Measurements from ENCODE around the gene CACNA2D4. TPM values are rescaled to one million over a fixed set of nuclear protein-coding genes. Genes with fewer than 3 reads are reported as not detected.

Gene CACNA2D4
- total RNA-seq, 1 donor from 2014 or later, result 0.45 TPM

DNA sequence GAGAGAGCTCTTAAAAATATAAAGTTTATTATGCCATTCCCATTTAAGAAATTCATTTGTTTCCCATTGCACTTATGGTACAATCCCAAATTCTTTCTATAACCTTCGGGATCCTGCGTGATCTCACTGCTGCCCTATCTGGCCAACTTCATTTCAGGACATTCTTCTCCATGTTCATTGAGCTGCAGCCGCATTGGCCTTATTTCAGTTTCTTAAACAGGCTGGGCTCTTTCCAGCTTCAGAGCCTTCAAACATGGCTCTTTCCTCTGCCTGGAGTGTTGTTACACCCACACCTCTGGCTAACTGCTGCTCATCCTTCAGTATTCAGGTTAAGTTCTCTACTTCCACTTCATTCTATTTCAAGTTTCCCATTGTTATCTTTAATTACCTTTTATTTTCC is 156.6 kb downstream of the CACNA2D4 start:
- Mint-ChIP-seq H3K9me3 (no peaks in the 10 kb centered on the region), H3K27ac (peak overlapping the region; percentile 63), H3K36me3 (peaks cover 16% of the 10 kb centered on the region), H3K4me3 (no peak overlapping the region), H3K4me1 (peaks cover 50% of the 10 kb centered on the region), H3K27me3 (ENCODE audit: low read depth) (no peaks in the 10 kb centered on the region)
- DNase-seq (ENCODE audit: low spot score in 2 of 2, unreplicated experiment in 2 of 2), result no peak
- no peak for TF ChIP-seq CTCF (IDR thresholded peaks at IDR 0.05; ENCODE audit: unreplicated experiment)

GRCh38 chr12:1760566-1761382 is 157.7 kb downstream of the CACNA2D4 start:
- H3K4me1 Mint-ChIP-seq, result peaks cover 49% of the 10 kb centered on the region
- DNase-seq (ENCODE audit: low spot score in 2 of 2, unreplicated experiment in 2 of 2), result no peak
- no peak for TF ChIP-seq CTCF (IDR thresholded peaks at IDR 0.05; ENCODE audit: unreplicated experiment)
- H3K4me3 Mint-ChIP-seq, result no peak overlapping the region
- H3K36me3 Mint-ChIP-seq, result peaks cover 20% of the 10 kb centered on the region
- no peaks in the 10 kb centered on the region for H3K9me3 Mint-ChIP-seq
- no peak overlapping the region for H3K27ac Mint-ChIP-seq
- H3K27me3 Mint-ChIP-seq (ENCODE audit: low read depth), result no peaks in the 10 kb centered on the region

GRCh38 chr12:1758887-1759286 is 159.6 kb downstream of the CACNA2D4 start:
- no peak for DNase-seq (ENCODE audit: low spot score in 2 of 2, unreplicated experiment in 2 of 2)
- Mint-ChIP-seq H3K9me3 (no peaks in the 10 kb centered on the region), H3K27me3 (ENCODE audit: low read depth) (no peaks in the 10 kb centered on the region), H3K36me3 (peaks cover 30% of the 10 kb centered on the region), H3K27ac (peak overlapping the region; percentile 91), H3K4me1 (peaks cover 33% of the 10 kb centered on the region), H3K4me3 (no peak overlapping the region)
- no peak for TF ChIP-seq CTCF (IDR thresholded peaks at IDR 0.05; ENCODE audit: unreplicated experiment)

- Mint-ChIP-seq H3K9me3 (no peaks in the 10 kb centered on the region), H3K36me3 (peaks cover 30% of the 10 kb centered on the region), H3K4me1 (peaks cover 29% of the 10 kb centered on the region), H3K27ac (peak overlapping the region; percentile 91), H3K4me3 (no peak overlapping the region), H3K27me3 (ENCODE audit: low read depth) (no peaks in the 10 kb centered on the region)
- DNase-seq (ENCODE audit: low spot score in 2 of 2, unreplicated experiment in 2 of 2), result no peak
- TF ChIP-seq CTCF (IDR thresholded peaks at IDR 0.05; ENCODE audit: unreplicated experiment), result no peak
Observed at GRCh38 chr12:1758376-1758775, 160.1 kb downstream of the CACNA2D4 start.

DNA sequence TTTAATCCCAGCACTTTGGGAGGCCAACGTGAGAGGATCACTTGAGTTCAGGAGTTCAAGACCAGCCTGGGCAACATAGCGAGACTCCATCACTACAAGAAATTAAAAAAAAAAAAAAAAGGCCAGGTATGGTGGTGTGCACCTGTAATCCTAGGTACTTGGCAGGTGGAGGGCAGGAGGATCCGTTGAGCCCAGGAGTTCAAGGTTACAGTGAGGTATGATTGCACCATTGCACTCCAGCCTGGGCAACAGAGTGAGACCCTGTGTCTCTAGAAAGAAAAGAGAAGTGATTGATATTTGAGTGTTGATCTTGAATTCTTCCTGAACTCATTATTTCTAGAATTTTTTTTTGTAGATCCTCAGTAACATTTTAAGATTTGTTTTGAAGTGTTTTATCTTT is 168.2 kb downstream of the CACNA2D4 start:
- Mint-ChIP-seq H3K9me3 (peaks cover 32% of the 10 kb centered on the region), H3K27ac (no peak overlapping the region), H3K27me3 (ENCODE audit: low read depth) (no peaks in the 10 kb centered on the region), H3K36me3 (peaks cover 43% of the 10 kb centered on the region), H3K4me1 (peaks cover 6% of the 10 kb centered on the region), H3K4me3 (no peak overlapping the region)
- no peak for TF ChIP-seq CTCF (IDR thresholded peaks at IDR 0.05; ENCODE audit: unreplicated experiment)
- DNase-seq (ENCODE audit: low spot score in 2 of 2, unreplicated experiment in 2 of 2), result no peak
